H9 (cell line): ENCODE results near the gene ATP6AP1. TPM values are rescaled to one million over a fixed set of nuclear protein-coding genes. Genes with fewer than 3 reads are reported as not detected.

Source experiments
- DNase-seq: peaks from one replicate; pipeline ENCODE4 v3.0.0-alpha.2; 2017
- H2AFZ ChIP-seq: one replicate; pipeline ENCODE4 v1.6.1; 2013; ENCODE audit warnings: mild to moderate bottlenecking, low read length, control low read depth, moderate library complexity
- H2AK5ac ChIP-seq: 2 replicates; pipeline ENCODE4 v1.6.1; 2013; ENCODE audit warnings: low read length, control low read depth, mixed read lengths; ENCODE audit not compliant: insufficient read length
- H2BK120ac ChIP-seq: one replicate; pipeline ENCODE4 v1.6.1; 2013; ENCODE audit warnings: low read depth, mild to moderate bottlenecking, low read length, control low read depth, inconsistent platforms; ENCODE audit not compliant: poor library complexity, severe bottlenecking
- H2BK12ac ChIP-seq: 2 replicates; pipeline ENCODE4 v1.6.1; 2013; ENCODE audit warnings: low read length, control low read depth, mixed read lengths, low read depth; ENCODE audit not compliant: insufficient read length
- H2BK15ac ChIP-seq: 2 replicates; pipeline ENCODE4 v1.6.1; 2013; ENCODE audit warnings: low read depth, low read length, control low read depth
- H2BK20ac ChIP-seq: one replicate; pipeline ENCODE4 v1.6.1; 2013; ENCODE audit warnings: low read depth, mild to moderate bottlenecking, low read length, control low read depth, inconsistent platforms; ENCODE audit not compliant: poor library complexity, severe bottlenecking
- H2BK5ac ChIP-seq: 2 replicates; pipeline ENCODE4 v1.6.1; 2013; ENCODE audit warnings: low read length, control low read depth, mixed read lengths; ENCODE audit not compliant: insufficient read length
- H3K14ac ChIP-seq: 2 replicates; pipeline ENCODE4 v1.6.1; 2013; ENCODE audit warnings: low read length, control low read depth; ENCODE audit not compliant: insufficient read depth
- H3K18ac ChIP-seq: 2 replicates; pipeline ENCODE4 v1.6.1; 2013; ENCODE audit warnings: low read depth, mild to moderate bottlenecking, mixed read lengths, low read length, control low read depth; ENCODE audit not compliant: insufficient read length
- H3K23ac ChIP-seq: 2 replicates; pipeline ENCODE4 v1.6.1; 2013; ENCODE audit warnings: low read length, control low read depth, mixed read lengths, low read depth; ENCODE audit not compliant: insufficient read length
- H3K23me2 ChIP-seq: 2 replicates; pipeline ENCODE4 v1.6.1; 2013; ENCODE audit warnings: low read depth, mild to moderate bottlenecking, mixed read lengths, low read length, control low read depth; ENCODE audit not compliant: insufficient read length, poor library complexity, severe bottlenecking
- H3K27ac ChIP-seq: 2 replicates; pipeline ENCODE4 v1.5.1; 2013; ENCODE audit warnings: low read length, control low read depth, mixed read lengths, low read depth; ENCODE audit not compliant: insufficient read length
- H3K27me3 ChIP-seq: 2 replicates; pipeline ENCODE4 v1.6.1; 2013; ENCODE audit warnings: low read length, control low read depth, inconsistent platforms; ENCODE audit not compliant: insufficient read depth
- H3K4ac ChIP-seq: 2 replicates; pipeline ENCODE4 v1.6.1; 2013; ENCODE audit warnings: low read depth, mild to moderate bottlenecking, control low read depth, inconsistent platforms, low read length, moderate library complexity
- H3K4me1 ChIP-seq: 2 replicates; pipeline ENCODE4 v1.6.1; 2013; ENCODE audit warnings: low read length, control low read depth, inconsistent platforms; ENCODE audit not compliant: insufficient read depth
- H3K4me2 ChIP-seq: 2 replicates; pipeline ENCODE4 v1.6.1; 2013; ENCODE audit warnings: low read length, control low read depth, mixed read lengths; ENCODE audit not compliant: insufficient read length, insufficient read depth
- H3K56ac ChIP-seq: 2 replicates; pipeline ENCODE4 v1.6.1; 2013; ENCODE audit warnings: low read depth, mild to moderate bottlenecking, mixed read lengths, low read length, control low read depth; ENCODE audit not compliant: insufficient read length
- H3K79me1 ChIP-seq: 2 replicates; pipeline ENCODE4 v1.6.1; 2013; ENCODE audit warnings: low read depth, mild to moderate bottlenecking, moderate library complexity, low read length, control low read depth, inconsistent platforms; ENCODE audit not compliant: insufficient read depth, poor library complexity, severe bottlenecking
- H3K79me2 ChIP-seq: 2 replicates; pipeline ENCODE4 v1.6.1; 2013; ENCODE audit warnings: low read length, control low read depth, inconsistent platforms; ENCODE audit not compliant: insufficient read depth
- H3K9ac ChIP-seq: 2 replicates; pipeline ENCODE4 v1.6.1; 2013; ENCODE audit warnings: low read length, control low read depth, mixed read lengths; ENCODE audit not compliant: insufficient read length; ENCODE audit errors: extremely low read depth
- H3K9me3 ChIP-seq: one replicate; pipeline ENCODE4 v1.6.1; 2013; ENCODE audit warnings: low read depth, low read length, inconsistent platforms; ENCODE audit not compliant: control insufficient read depth
- H3T11ph ChIP-seq: one replicate; pipeline ENCODE4 v1.6.1; 2013; ENCODE audit warnings: mild to moderate bottlenecking, low read length, control low read depth, inconsistent platforms
- H4K20me1 ChIP-seq: one replicate; pipeline ENCODE4 v1.6.1; 2013; ENCODE audit not compliant: control insufficient read depth, insufficient read length, insufficient read depth
- H4K5ac ChIP-seq: 2 replicates; pipeline ENCODE4 v1.6.1; 2013; ENCODE audit warnings: low read depth, mild to moderate bottlenecking, mixed read lengths, low read length, control low read depth; ENCODE audit not compliant: insufficient read length
- H4K8ac ChIP-seq: replicated peaks from 2 replicates; pipeline ENCODE4 v1.6.1; 2013; ENCODE audit warnings: low read length, control low read depth, mixed read lengths, low read depth; ENCODE audit not compliant: insufficient read length
- H4K91ac ChIP-seq: 2 replicates; pipeline ENCODE4 v1.6.1; 2013; ENCODE audit warnings: low read depth, mild to moderate bottlenecking, moderate library complexity, mixed read lengths, low read length, control low read depth; ENCODE audit not compliant: insufficient read length
- H3K27ac Mint-ChIP-seq, 3 experiments: 2 replicates in 2 of 3; 3 replicates in 1 of 3; pipeline ENCODE4 v1.8.0; 2020 to 2021; ENCODE audit warnings: mixed read lengths in 3 of 3, mild to moderate bottlenecking in 1 of 3, moderate library complexity in 1 of 3
- H3K27me3 Mint-ChIP-seq: 2 replicates; pipeline ENCODE4 v1.8.0; 2021; ENCODE audit warnings: low read depth, mild to moderate bottlenecking, moderate library complexity, mixed read lengths
- H3K36me3 Mint-ChIP-seq, 3 experiments: 2 replicates in 2 of 3; 3 replicates in 1 of 3; pipeline ENCODE4 v1.8.0; 2020 to 2021; ENCODE audit warnings: low read depth in 3 of 3, mixed read lengths in 3 of 3; ENCODE audit not compliant: insufficient read depth in 1 of 3
- H3K4me1 Mint-ChIP-seq, 2 experiments: 2 replicates each; pipeline ENCODE4 v1.8.0; 2020; ENCODE audit warnings: mixed read lengths in 2 of 2
- H3K4me3 Mint-ChIP-seq, 2 experiments: 2 replicates in 1 of 2; 3 replicates in 1 of 2; pipeline ENCODE4 v1.8.0; 2020 to 2021; ENCODE audit warnings: mild to moderate bottlenecking in 2 of 2, mixed read lengths in 2 of 2, moderate library complexity in 1 of 2
- H3K9me3 Mint-ChIP-seq, 2 experiments: 2 replicates in 1 of 2; 3 replicates in 1 of 2; pipeline ENCODE4 v1.8.0; 2020; ENCODE audit warnings: mild to moderate bottlenecking in 2 of 2, mixed read lengths in 2 of 2, moderate library complexity in 1 of 2
- WGBS: extraction: QIAGEN DNeasy Blood & Tissue Kit; methylation state at CpG from one replicate; pipeline ENCODE4 v1.1.7; 2013; ENCODE audit warnings: missing lambda C conversion rate, low lambda C conversion rate, mixed read lengths; ENCODE audit not compliant: insufficient read length; ENCODE audit errors: extremely low coverage; 5-methylcytosine and 5-hydroxymethylcytosine counted together
- total RNA-seq: library from RNA; stranded (reverse); gene quantifications from 2 replicates; pipeline ENCODE4 v1.2.1, GENCODE V29; 2021
- TF ChIP-seq, protein P1 (sequence below): fragments of 200-600 bp; sonication (generic); conservative IDR thresholded peaks from 3 replicates; pipeline ENCODE4 v1.8.0; 2021; ENCODE audit warnings: antibody characterized with exemption, mild to moderate bottlenecking

Gene ATP6AP1
- total RNA-seq, 1 experiment from 2014 or later: 45.6 TPM

GRCh38 chrX:154481195-154481594 lies 52.7 kb downstream of the ATP6AP1 start:
- H3K4me1 Mint-ChIP-seq: peaks cover 6 to 15% of the 10 kb centered on the region in 2 experiments
- no peak overlapping the region for H3K27ac Mint-ChIP-seq
- Histone ChIP-seq H2BK12ac (no peak overlapping the region), H3K27ac (no peak overlapping the region), H2AK5ac (no peak overlapping the region), H2BK15ac (no peak overlapping the region), H2BK5ac (no peak overlapping the region), H2BK20ac (no peak overlapping the region), H4K20me1 (no peaks in the 10 kb centered on the region), H3K9me3 (peaks cover 42% of the 10 kb centered on the region), H3K56ac (no peak overlapping the region), H3K18ac (no peak overlapping the region), H3K4me1 (no peaks in the 10 kb centered on the region; the same call in 1 of the 2 replicates), H4K5ac (no peak overlapping the region), H2AFZ (no peak overlapping the region), H3K4ac (no peak overlapping the region), H3K9ac (no peak overlapping the region), H3K79me2 (no peaks in the 10 kb centered on the region), H3K14ac (no peak overlapping the region), H3K23me2 (peaks cover 4% of the 10 kb centered on the region), H3K4me2 (no peak overlapping the region), H4K91ac (no peak overlapping the region), H3K27me3 (no peaks in the 10 kb centered on the region), H3K23ac (no peak overlapping the region), H3K79me1 (no peaks in the 10 kb centered on the region), H2BK120ac (no peak overlapping the region), H4K8ac (no peak overlapping the region), H3T11ph (no peak overlapping the region)
- peaks cover 72 to 85% of the 10 kb centered on the region in 2 experiments for H3K9me3 Mint-ChIP-seq
- no peak overlapping the region for H3K4me3 Mint-ChIP-seq
- no CpG with 5 or more reads among the region's 5 CpGs for WGBS
- TF ChIP-seq, protein P1, sequence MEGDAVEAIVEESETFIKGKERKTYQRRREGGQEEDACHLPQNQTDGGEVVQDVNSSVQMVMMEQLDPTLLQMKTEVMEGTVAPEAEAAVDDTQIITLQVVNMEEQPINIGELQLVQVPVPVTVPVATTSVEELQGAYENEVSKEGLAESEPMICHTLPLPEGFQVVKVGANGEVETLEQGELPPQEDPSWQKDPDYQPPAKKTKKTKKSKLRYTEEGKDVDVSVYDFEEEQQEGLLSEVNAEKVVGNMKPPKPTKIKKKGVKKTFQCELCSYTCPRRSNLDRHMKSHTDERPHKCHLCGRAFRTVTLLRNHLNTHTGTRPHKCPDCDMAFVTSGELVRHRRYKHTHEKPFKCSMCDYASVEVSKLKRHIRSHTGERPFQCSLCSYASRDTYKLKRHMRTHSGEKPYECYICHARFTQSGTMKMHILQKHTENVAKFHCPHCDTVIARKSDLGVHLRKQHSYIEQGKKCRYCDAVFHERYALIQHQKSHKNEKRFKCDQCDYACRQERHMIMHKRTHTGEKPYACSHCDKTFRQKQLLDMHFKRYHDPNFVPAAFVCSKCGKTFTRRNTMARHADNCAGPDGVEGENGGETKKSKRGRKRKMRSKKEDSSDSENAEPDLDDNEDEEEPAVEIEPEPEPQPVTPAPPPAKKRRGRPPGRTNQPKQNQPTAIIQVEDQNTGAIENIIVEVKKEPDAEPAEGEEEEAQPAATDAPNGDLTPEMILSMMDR: no peak
- H3K27me3 Mint-ChIP-seq: peaks cover 13% of the 10 kb centered on the region
- peaks cover 6 to 20% (median 18%) of the 10 kb centered on the region in 3 experiments; a peak in 6 of 7 replicates for H3K36me3 Mint-ChIP-seq
- DNase-seq: no peak
